Measurements from ENCODE around the gene MARS1.
"Not testable (repeated sequence)": the region's sequence is repeated elsewhere in the genome, so short reads cannot be mapped to it uniquely, and the experiment has no call there.

Gene MARS1

GRCh38 chr12:57495051-57495701 is 7.3 kb downstream of the MARS1 start:
- not testable (repeated sequence) for DNase-seq (ENCODE audit: low read depth in 2 of 2)

- DNase-seq (ENCODE audit: low read depth in 2 of 2): no peak
Measured at GRCh38 chr12:57496822-57497221, 9.0 kb downstream of the MARS1 start.

GRCh38 chr12:57497223-57498131 is 9.6 kb downstream of the MARS1 start:
- no peak for DNase-seq (ENCODE audit: low read depth in 2 of 2)

GRCh38 chr12:57498132-57498502 is 10.2 kb downstream of the MARS1 start:
- DNase-seq (ENCODE audit: low read depth in 2 of 2): no peak

GRCh38 chr12:57498571-57498970 is 10.7 kb downstream of the MARS1 start:
- no peak for DNase-seq (ENCODE audit: low read depth in 2 of 2)

GRCh38 chr12:57500213-57500612 is 12.3 kb downstream of the MARS1 start:
- DNase-seq (ENCODE audit: low read depth in 2 of 2): no peak

GRCh38 chr12:57502311-57502969 is 14.6 kb downstream of the MARS1 start:
- DNase-seq (ENCODE audit: low read depth in 2 of 2): not testable (repeated sequence)

- not testable (repeated sequence) for DNase-seq (ENCODE audit: low read depth in 2 of 2)
Measured at GRCh38 chr12:57506541-57506940, 18.7 kb downstream of the MARS1 start.

- DNase-seq (ENCODE audit: low read depth in 2 of 2): not testable (repeated sequence)
Measured at GRCh38 chr12:57507796-57508195, 19.9 kb downstream of the MARS1 start.

GRCh38 chr12:57511161-57511560 is 23.3 kb downstream of the MARS1 start:
- no peak for DNase-seq (ENCODE audit: low read depth in 2 of 2)

GRCh38 chr12:57511588-57512325 is 23.9 kb downstream of the MARS1 start:
- DNase-seq (ENCODE audit: low read depth in 2 of 2): no peak

- DNase-seq (ENCODE audit: low read depth in 2 of 2): no peak
Measured at GRCh38 chr12:57512665-57513064, 24.8 kb downstream of the MARS1 start.

- DNase-seq (ENCODE audit: low read depth in 2 of 2): no peak
Measured at GRCh38 chr12:57513266-57513665, 25.4 kb downstream of the MARS1 start.

GRCh38 chr12:57513677-57514076 is 25.8 kb downstream of the MARS1 start:
- not testable (repeated sequence) for DNase-seq (ENCODE audit: low read depth in 2 of 2)

GRCh38 chr12:57514246-57514645 is 26.4 kb downstream of the MARS1 start:
- not testable (repeated sequence) for DNase-seq (ENCODE audit: low read depth in 2 of 2)

- no peak for DNase-seq (ENCODE audit: low read depth in 2 of 2)
Measured at GRCh38 chr12:57514720-57515407, 27.0 kb downstream of the MARS1 start.

GRCh38 chr12:57515408-57515933 is 27.6 kb downstream of the MARS1 start:
- DNase-seq (ENCODE audit: low read depth in 2 of 2): no peak

GRCh38 chr12:57515934-57516541 is 28.2 kb downstream of the MARS1 start:
- DNase-seq (ENCODE audit: low read depth in 2 of 2): no peak

- DNase-seq (ENCODE audit: low read depth in 2 of 2): no peak
Measured at GRCh38 chr12:57516617-57517153, 28.8 kb downstream of the MARS1 start.

GRCh38 chr12:57517187-57517586 is 29.3 kb downstream of the MARS1 start:
- DNase-seq (ENCODE audit: low read depth in 2 of 2): no peak
